ENCODE data around the gene MOGAT2.

MOGAT2 gene

DNA sequence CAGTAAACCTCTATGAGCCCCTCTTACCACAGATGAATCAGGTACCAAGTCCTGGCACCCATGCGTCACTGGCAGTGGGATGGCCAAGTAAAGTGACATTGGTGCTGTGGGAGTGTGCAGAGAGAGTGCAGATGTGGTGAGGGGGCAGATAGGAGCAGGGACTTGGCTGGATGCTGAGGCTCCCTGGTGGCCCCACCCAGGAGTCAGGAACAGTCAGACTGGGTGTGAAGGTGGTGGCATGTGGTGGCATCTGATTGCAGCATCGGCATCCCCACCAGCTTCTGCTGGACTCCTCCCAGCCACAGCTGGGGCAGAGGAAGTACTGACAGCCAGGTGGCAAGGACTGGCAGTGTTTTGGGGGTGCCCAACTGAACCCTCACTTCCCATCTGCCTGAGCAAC lies 62.3 kb downstream of the MOGAT2 start:
- DNase-seq (ENCODE audit: low read depth), result no peak
- TF ChIP-seq, protein P1, sequence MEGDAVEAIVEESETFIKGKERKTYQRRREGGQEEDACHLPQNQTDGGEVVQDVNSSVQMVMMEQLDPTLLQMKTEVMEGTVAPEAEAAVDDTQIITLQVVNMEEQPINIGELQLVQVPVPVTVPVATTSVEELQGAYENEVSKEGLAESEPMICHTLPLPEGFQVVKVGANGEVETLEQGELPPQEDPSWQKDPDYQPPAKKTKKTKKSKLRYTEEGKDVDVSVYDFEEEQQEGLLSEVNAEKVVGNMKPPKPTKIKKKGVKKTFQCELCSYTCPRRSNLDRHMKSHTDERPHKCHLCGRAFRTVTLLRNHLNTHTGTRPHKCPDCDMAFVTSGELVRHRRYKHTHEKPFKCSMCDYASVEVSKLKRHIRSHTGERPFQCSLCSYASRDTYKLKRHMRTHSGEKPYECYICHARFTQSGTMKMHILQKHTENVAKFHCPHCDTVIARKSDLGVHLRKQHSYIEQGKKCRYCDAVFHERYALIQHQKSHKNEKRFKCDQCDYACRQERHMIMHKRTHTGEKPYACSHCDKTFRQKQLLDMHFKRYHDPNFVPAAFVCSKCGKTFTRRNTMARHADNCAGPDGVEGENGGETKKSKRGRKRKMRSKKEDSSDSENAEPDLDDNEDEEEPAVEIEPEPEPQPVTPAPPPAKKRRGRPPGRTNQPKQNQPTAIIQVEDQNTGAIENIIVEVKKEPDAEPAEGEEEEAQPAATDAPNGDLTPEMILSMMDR (IDR thresholded peaks at IDR 0.05; ENCODE audit: insufficient read depth, low read depth, low read length, missing control alignments), result no peak
- H3K4me3 ChIP-seq (ENCODE audit: low read length), result no peak overlapping the region

DNA sequence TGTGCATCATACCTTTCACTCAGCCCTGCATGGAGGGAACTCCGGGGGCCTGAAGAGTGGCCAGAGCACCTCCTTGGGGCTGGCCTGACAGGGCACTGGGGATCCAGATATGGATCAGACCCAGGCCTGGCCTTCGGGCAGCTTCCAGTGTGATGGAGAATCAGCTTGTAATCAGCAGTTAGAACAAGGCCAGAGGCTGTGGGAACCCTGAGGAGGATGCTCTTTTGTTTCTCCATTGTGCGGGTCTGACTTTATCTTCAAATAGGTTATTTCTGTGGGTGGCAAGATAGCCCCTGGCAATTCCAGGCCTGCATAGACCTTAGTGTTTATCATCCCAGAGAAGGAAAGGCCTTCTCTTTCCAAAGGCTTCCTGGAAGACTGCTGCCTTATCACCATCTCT lies 63.2 kb downstream of the MOGAT2 start:
- TF ChIP-seq, protein P1 (IDR thresholded peaks at IDR 0.05; ENCODE audit: insufficient read depth, low read depth, low read length, missing control alignments), result no peak
- H3K4me3 ChIP-seq (ENCODE audit: low read length), result no peak overlapping the region
- DNase-seq (ENCODE audit: low read depth), result no peak

DNA sequence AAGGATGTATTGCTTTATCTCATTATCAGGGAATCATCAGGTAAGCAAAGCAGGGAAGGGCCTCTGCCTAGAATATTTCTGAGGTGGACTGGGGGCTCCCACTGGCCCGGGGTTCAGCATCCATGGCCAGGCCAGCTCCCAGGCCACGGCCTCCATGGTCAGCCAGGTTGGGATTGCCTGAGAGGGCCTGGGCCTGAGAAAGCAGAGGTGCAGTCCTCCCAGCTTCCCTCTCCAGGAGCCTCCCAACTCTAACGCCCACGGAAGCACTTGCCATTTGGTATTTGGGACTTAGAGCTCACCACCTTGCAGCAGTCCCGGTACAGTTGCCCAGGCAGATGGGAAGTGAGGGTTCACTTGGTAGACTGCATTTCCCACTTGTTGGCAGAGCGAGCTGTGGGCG lies 63.7 kb downstream of the MOGAT2 start:
- H3K4me3 ChIP-seq (ENCODE audit: low read length), result no peak overlapping the region
- DNase-seq (ENCODE audit: low read depth), result no peak
- TF ChIP-seq, protein P1 (IDR thresholded peaks at IDR 0.05; ENCODE audit: insufficient read depth, low read depth, low read length, missing control alignments), result no peak

DNA sequence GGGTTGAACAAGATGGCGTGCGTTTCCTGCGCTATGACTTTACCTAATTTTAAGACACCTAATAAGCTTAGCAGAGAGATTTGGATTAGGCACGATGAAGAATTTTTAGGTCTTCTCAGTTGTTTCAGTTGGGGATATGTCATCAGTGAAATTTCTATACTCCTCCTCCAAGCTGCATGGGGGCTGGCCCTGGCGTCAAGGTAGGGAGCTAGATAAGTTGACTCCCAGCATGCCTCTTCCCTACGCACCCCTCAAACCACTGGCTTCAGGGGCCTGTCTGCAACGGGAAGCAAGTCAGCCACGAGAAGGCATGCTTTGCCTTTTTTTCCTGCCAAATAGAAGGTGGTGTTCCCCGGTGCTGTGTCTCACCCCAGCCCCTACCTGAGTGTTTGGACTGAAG lies 64.2 kb downstream of the MOGAT2 start:
- TF ChIP-seq, protein P1 (IDR thresholded peaks at IDR 0.05; ENCODE audit: insufficient read depth, low read depth, low read length, missing control alignments), result no peak
- no peak for DNase-seq (ENCODE audit: low read depth)
- no peak overlapping the region for H3K4me3 ChIP-seq (ENCODE audit: low read length)
